ENCODE data around the gene PMAIP1. TPM values are rescaled to one million over a fixed set of nuclear protein-coding genes. Genes with fewer than 3 reads are reported as not detected.

The PMAIP1 gene
- total and polyA plus RNA-seq, 12 donors = 0.18 to 1.8 (median 0.35) TPM; not detected in 3

GRCh38 chr18:59861009-59861408, 38.8 kb upstream of the PMAIP1 start:
- no peak overlapping the region for H3K27ac ChIP-seq
- no peaks in the 10 kb centered on the region for H3K36me3 ChIP-seq
- no peak for ATAC-seq
- TF ChIP-seq CTCF (IDR thresholded peaks at IDR 0.05) = no peak
- 53 to 58% methylated on average over 4 of the region's 4 CpGs for WGBS, 2 donors
- no peaks in the 10 kb centered on the region for H3K9me3 ChIP-seq
- peaks cover 0 to 60% (median 16%) of the 10 kb centered on the region in 7 donors for H3K27me3 ChIP-seq
- intact Hi-C loops (cut with DNase I) = no loop called here
- no peak for DNase-seq
- H3K4me3 ChIP-seq = no peak overlapping the region
- no peaks in the 10 kb centered on the region for H3K4me1 ChIP-seq

GRCh38 chr18:59861963-59862819, 37.6 kb upstream of the PMAIP1 start:
- 80 to 84% methylated on average over 7 of the region's 7 CpGs for WGBS, 2 donors
- no peak for TF ChIP-seq CTCF (IDR thresholded peaks at IDR 0.05)
- Histone ChIP-seq H3K4me1 (no peaks in the 10 kb centered on the region), H3K4me3 (no peak overlapping the region), H3K36me3 (no peaks in the 10 kb centered on the region), H3K9me3 (no peaks in the 10 kb centered on the region), H3K27ac (no peak overlapping the region), H3K27me3 (peaks cover 0 to 60% (median 16%) of the 10 kb centered on the region in 7 donors)
- ATAC-seq (no peak), DNase-seq (no peak)
- intact Hi-C loops (cut with DNase I) = no loop called here

- TF ChIP-seq CTCF (IDR thresholded peaks at IDR 0.05) = no peak
- 68 to 72% methylated on average over 6 of the region's 6 CpGs for WGBS, 2 donors
- Histone ChIP-seq H3K27me3 (peaks cover 0 to 47% (median 16%) of the 10 kb centered on the region in 7 donors), H3K27ac (no peak overlapping the region), H3K4me3 (no peak overlapping the region), H3K4me1 (no peaks in the 10 kb centered on the region), H3K9me3 (no peaks in the 10 kb centered on the region), H3K36me3 (no peaks in the 10 kb centered on the region)
- ATAC-seq (no peak), DNase-seq (no peak)
- intact Hi-C loops (cut with DNase I) = no loop called here
Observed at GRCh38 chr18:59865241-59865986, 34.4 kb upstream of the PMAIP1 start.

GRCh38 chr18:59866551-59867269, 33.1 kb upstream of the PMAIP1 start:
- ATAC-seq (no peak), DNase-seq (no peak)
- Histone ChIP-seq H3K4me3 (no peak overlapping the region), H3K9me3 (no peaks in the 10 kb centered on the region), H3K4me1 (no peaks in the 10 kb centered on the region), H3K27me3 (peaks cover 0 to 41% (median 17%) of the 10 kb centered on the region in 7 donors), H3K27ac (no peak overlapping the region), H3K36me3 (no peaks in the 10 kb centered on the region)
- intact Hi-C loops (cut with DNase I) = no loop called here
- TF ChIP-seq CTCF (IDR thresholded peaks at IDR 0.05) = no peak
- WGBS, 2 donors = 78 to 87% methylated on average over 2 of the region's 2 CpGs

Data from heart right ventricle (tissue), 16 donors.